ENCODE results near the gene SPAG17. TPM values are rescaled to one million over a fixed set of nuclear protein-coding genes. Genes with fewer than 3 reads are reported as not detected.

The SPAG17 gene
- total RNA-seq (2016; rRNA removed; fragmentation: Illumina TruSeq; extraction: Trizol) (not detected in 2 replicates), polyA plus RNA-seq (2011; rRNA removed) (not detected in 2 replicates), polyA minus RNA-seq (2011; rRNA and poly(A)+ RNA removed; ENCODE audit: low replicate concordance) (not detected in 2 replicates), Bru-seq, nascent RNA (percentile 1 among the genes with signal in this experiment), BruChase-seq, experiment 1, labeled RNA remaining after a 6-hour chase (percentile 1 among the genes with signal in this experiment), BruChase-seq, experiment 2, labeled RNA remaining after a 2-hour chase (percentile 0 among the genes with signal in this experiment)
- total RNA-seq (2016; cell fraction: cytosol; rRNA removed; fragmentation: Illumina TruSeq; extraction: Trizol; ENCODE audit: low read depth): not detected in 2 replicates
- not detected in 2 replicates for total RNA-seq (2016; cell fraction: insoluble cytoplasmic fraction; rRNA removed; fragmentation: Illumina TruSeq; extraction: Trizol)
- total RNA-seq (2016; cell fraction: membrane; rRNA removed; fragmentation: Illumina TruSeq; extraction: Trizol): not detected in 2 replicates
- not detected in 2 replicates for total RNA-seq (2016; cell fraction: nucleus; rRNA removed; fragmentation: Illumina TruSeq; extraction: Trizol)
- not detected in 2 replicates for polyA plus RNA-seq (2011; cell fraction: cytosol; rRNA removed)
- not detected in 2 replicates for polyA plus RNA-seq (2011; cell fraction: nucleus; rRNA removed)
- polyA plus RNA-seq (2012): not detected in 2 replicates
- not detected in 2 replicates for polyA plus RNA-seq (2016; cell fraction: cytosol; fragmentation: Illumina TruSeq; extraction: Trizol; ENCODE audit: low read depth)
- not detected in 2 replicates for polyA plus RNA-seq (2016; cell fraction: insoluble cytoplasmic fraction; fragmentation: Illumina TruSeq; extraction: Trizol; ENCODE audit: low read depth)
- not detected in 2 replicates for polyA plus RNA-seq (2016; cell fraction: membrane; fragmentation: Illumina TruSeq; extraction: Trizol; ENCODE audit: low read depth)
- not detected in 2 replicates for polyA plus RNA-seq (2016; cell fraction: nucleus; fragmentation: Illumina TruSeq; extraction: Trizol; ENCODE audit: insufficient read depth, low read depth)
- polyA minus RNA-seq (2011; cell fraction: cytosol; rRNA and poly(A)+ RNA removed): not detected in 2 replicates
- polyA minus RNA-seq (2011; cell fraction: nucleus; rRNA and poly(A)+ RNA removed): not detected in 2 replicates
- long read RNA-seq, experiment 1: 0 reads
- long read RNA-seq, experiment 2: 0 reads

DNA sequence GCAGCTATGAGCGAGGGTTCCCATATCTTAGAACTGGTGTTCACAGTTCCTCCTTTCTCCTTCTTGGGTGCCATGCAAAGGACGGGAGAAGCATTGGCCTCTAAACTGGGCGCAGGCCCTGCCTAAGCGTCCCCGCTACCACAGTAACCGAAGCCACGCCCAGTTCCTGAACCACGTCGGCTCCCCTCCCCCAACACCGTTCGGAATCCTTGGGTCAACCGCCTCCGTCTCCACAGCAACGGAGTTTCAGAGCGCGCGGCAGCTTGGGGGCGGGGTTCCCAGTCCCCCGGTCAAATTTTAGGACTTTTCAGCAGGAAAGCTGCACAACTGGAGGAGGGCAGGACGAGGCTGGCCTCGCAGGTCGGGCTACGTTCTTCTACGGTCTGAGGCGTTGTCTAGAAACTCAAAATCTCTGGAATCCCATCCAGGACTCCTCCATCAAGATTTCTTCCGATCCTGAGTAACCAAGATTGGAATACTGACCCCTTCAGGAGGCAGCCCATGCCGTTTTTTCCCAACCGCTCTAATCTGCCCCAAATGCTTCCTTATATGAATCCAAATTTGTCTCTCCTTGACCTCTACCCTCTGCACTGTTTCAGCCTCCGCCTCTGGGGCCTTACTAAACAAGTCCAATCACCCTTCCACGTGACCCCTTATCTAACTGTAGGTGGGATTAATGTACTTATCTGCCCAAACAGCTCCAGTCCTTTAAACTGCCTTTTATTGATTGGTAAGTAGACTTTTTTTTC lies at the start of gene SPAG17:
SPAG17 (minus strand) TSS at position 145 of the 749 bp plus-strand sequence; CDS start at position 74, 71 bp downstream.
- H3K9me3 ChIP-seq (ENCODE audit: low read length): no peaks in the 10 kb centered on the region
- ATAC-seq: no peak
- H3K36me3 ChIP-seq (replicated peaks in 1 of 2; ENCODE audit: control insufficient read depth in 1 of 2, insufficient read depth in 2 of 2, low read length in 2 of 2): no peaks in the 10 kb centered on the region
- ChIA-PET POLR2A (no interaction called here), CTCF (ENCODE audit: low intra/inter-chr PET ratio, low total read pairs) (no interaction called here)
- H3K27me3 ChIP-seq (ENCODE audit: control insufficient read depth in 1 of 2, insufficient read depth in 2 of 2, low read length in 2 of 2): no peaks in the 10 kb centered on the region
- no peak for FAIRE-seq
- intact Hi-C loops (cut with micrococcal nuclease; ENCODE audit: unreplicated experiment): no loop called here
- H3K79me2 ChIP-seq (ENCODE audit: insufficient read depth, low read length): no peaks in the 10 kb centered on the region
- H3K4me1 ChIP-seq (ENCODE audit: insufficient read depth, low read length): no peaks in the 10 kb centered on the region
- H3K4me2 ChIP-seq (ENCODE audit: low read depth, low read length): no peak within 1 kb of the TSS
- no peak within 1 kb of the TSS for H3K27ac ChIP-seq (ENCODE audit: extremely low read length, insufficient read depth, low read length)
- in situ Hi-C loops (cut with HindIII; ENCODE audit: extremely low pct_ligation_motif_present, low pct_unique_long_range_greater_than_20kb): no loop called here
- no TSS peak for BruUV-seq (replicated peaks)
- H4K20me1 ChIP-seq (ENCODE audit: insufficient read depth, low read length): no peaks in the 10 kb centered on the region
- no peak within 1 kb of the TSS for H3K9ac ChIP-seq (ENCODE audit: insufficient read depth, low read depth, low read length)
- TF ChIP-seq ZNF780A (CRISPR knock-in tag; IDR thresholded peaks at IDR 0.05): no peak
- TF ChIP-seq, protein P1, sequence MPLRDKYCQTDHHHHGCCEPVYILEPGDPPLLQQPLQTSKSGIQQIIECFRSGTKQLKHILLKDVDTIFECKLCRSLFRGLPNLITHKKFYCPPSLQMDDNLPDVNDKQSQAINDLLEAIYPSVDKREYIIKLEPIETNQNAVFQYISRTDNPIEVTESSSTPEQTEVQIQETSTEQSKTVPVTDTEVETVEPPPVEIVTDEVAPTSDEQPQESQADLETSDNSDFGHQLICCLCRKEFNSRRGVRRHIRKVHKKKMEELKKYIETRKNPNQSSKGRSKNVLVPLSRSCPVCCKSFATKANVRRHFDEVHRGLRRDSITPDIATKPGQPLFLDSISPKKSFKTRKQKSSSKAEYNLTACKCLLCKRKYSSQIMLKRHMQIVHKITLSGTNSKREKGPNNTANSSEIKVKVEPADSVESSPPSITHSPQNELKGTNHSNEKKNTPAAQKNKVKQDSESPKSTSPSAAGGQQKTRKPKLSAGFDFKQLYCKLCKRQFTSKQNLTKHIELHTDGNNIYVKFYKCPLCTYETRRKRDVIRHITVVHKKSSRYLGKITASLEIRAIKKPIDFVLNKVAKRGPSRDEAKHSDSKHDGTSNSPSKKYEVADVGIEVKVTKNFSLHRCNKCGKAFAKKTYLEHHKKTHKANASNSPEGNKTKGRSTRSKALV (CRISPR knock-in tag; IDR thresholded peaks at IDR 0.05): no peak
- TF ChIP-seq, protein P2, sequence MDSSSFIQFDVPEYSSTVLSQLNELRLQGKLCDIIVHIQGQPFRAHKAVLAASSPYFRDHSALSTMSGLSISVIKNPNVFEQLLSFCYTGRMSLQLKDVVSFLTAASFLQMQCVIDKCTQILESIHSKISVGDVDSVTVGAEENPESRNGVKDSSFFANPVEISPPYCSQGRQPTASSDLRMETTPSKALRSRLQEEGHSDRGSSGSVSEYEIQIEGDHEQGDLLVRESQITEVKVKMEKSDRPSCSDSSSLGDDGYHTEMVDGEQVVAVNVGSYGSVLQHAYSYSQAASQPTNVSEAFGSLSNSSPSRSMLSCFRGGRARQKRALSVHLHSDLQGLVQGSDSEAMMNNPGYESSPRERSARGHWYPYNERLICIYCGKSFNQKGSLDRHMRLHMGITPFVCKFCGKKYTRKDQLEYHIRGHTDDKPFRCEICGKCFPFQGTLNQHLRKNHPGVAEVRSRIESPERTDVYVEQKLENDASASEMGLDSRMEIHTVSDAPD (CRISPR knock-in tag; IDR thresholded peaks at IDR 0.05): no peak
- TF ChIP-seq ZNF672 (CRISPR knock-in tag; IDR thresholded peaks at IDR 0.05): no peak
- TF ChIP-seq GPBP1L1 (CRISPR knock-in tag; IDR thresholded peaks at IDR 0.05): no peak
- TF ChIP-seq BCL6 (CRISPR knock-in tag; IDR thresholded peaks at IDR 0.05): no peak
- no peak for TF ChIP-seq MXD4 (CRISPR knock-in tag; IDR thresholded peaks at IDR 0.05)
- TF ChIP-seq RORA (CRISPR knock-in tag; IDR thresholded peaks at IDR 0.05): no peak
- no peak for TF ChIP-seq HNF4A (CRISPR knock-in tag; IDR thresholded peaks at IDR 0.05)
- no peak for TF ChIP-seq ZNF326 (CRISPR knock-in tag; IDR thresholded peaks at IDR 0.05; ENCODE audit: borderline replicate concordance)
- no peak for TF ChIP-seq RAD51 (IDR thresholded peaks at IDR 0.05; ENCODE audit: borderline replicate concordance)
- TF ChIP-seq ZNF550 (CRISPR knock-in tag; IDR thresholded peaks at IDR 0.05; ENCODE audit: borderline replicate concordance): no peak
- 44% methylated on average over 19 of the region's 30 CpGs for WGBS (ENCODE audit: low lambda C conversion rate)
- no peak for DNase-seq (ENCODE audit: low spot score)
- no peak within 1 kb of the TSS for H2AFZ ChIP-seq (ENCODE audit: low read length)
- no peak within 1 kb of the TSS for H3K4me3 ChIP-seq (replicated peaks in 1 of 3; ENCODE audit: insufficient read depth in 1 of 3, low read depth in 2 of 3, low read length in 3 of 3)
